Measurements from ENCODE around the gene THOC1. TPM values are rescaled to one million over a fixed set of nuclear protein-coding genes. Genes with fewer than 3 reads are reported as not detected.

Gene THOC1, protein sequence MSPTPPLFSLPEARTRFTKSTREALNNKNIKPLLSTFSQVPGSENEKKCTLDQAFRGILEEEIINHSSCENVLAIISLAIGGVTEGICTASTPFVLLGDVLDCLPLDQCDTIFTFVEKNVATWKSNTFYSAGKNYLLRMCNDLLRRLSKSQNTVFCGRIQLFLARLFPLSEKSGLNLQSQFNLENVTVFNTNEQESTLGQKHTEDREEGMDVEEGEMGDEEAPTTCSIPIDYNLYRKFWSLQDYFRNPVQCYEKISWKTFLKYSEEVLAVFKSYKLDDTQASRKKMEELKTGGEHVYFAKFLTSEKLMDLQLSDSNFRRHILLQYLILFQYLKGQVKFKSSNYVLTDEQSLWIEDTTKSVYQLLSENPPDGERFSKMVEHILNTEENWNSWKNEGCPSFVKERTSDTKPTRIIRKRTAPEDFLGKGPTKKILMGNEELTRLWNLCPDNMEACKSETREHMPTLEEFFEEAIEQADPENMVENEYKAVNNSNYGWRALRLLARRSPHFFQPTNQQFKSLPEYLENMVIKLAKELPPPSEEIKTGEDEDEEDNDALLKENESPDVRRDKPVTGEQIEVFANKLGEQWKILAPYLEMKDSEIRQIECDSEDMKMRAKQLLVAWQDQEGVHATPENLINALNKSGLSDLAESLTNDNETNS
- total RNA-seq = 100 to 1,000 TPM in 1 of 5 donors, 10 to 100 TPM in 4; 16.2 to 122 (median 53.5) TPM
- 10 to 100 TPM; 14.2 to 40.3 (median 21.0) TPM for polyA plus RNA-seq
- long read RNA-seq, donor 1, partial matches to known transcripts = 0 of 2 reads
- long read RNA-seq, donor 1, other reads (novel, unspliced or antisense) = 0 of 2 reads
- long read RNA-seq, donor 2, partial matches to known transcripts = 0 of 4 reads
- long read RNA-seq, donor 2, other reads (novel, unspliced or antisense) = 0 of 4 reads
- long read RNA-seq, donor 3, partial matches to known transcripts = 0 of 1 reads
- long read RNA-seq, donor 3, other reads (novel, unspliced or antisense) = 0 of 1 reads
- long read RNA-seq, donor 4 = 0 reads
- long read RNA-seq, donor 5, partial matches to known transcripts = 0 of 8 reads
- long read RNA-seq, donor 5, other reads (novel, unspliced or antisense) = 0 of 8 reads
- long read RNA-seq, donor 6, partial matches to known transcripts = 0 of 9 reads
- long read RNA-seq, donor 6, other reads (novel, unspliced or antisense) = 0 of 9 reads
- long read RNA-seq, donor 7, partial matches to known transcripts = 0 of 3 reads
- long read RNA-seq, donor 7, other reads (novel, unspliced or antisense) = 0 of 3 reads
- long read RNA-seq, donor 8, partial matches to known transcripts = 0 of 13 reads
- long read RNA-seq, donor 8, other reads (novel, unspliced or antisense) = 0 of 13 reads
- long read RNA-seq, donor 9, partial matches to known transcripts = 0 of 7 reads
- long read RNA-seq, donor 9, other reads (novel, unspliced or antisense) = 0 of 7 reads
- long read RNA-seq, donor 10, partial matches to known transcripts = 0 of 6 reads
- long read RNA-seq, donor 10, other reads (novel, unspliced or antisense) = 0 of 6 reads

GRCh38 chr18:267688-268552, at the start of gene THOC1:
Gene THOC1, minus strand, starts transcription at chr18:268047. Its CDS starts 28 bp downstream, at chr18:268019.
- Histone ChIP-seq H3K4me1 (peaks cover 8 to 31% (median 27%) of the 10 kb centered on the region in 4 donors), H3K27ac (peak within 1 kb of the TSS; percentile 77 to 92 (median 91)), H3K27me3 (no peaks in the 10 kb centered on the region), H3K4me3 (peak within 1 kb of the TSS; percentile 77 to 98 (median 89)), H3K36me3 (peaks cover 7 to 24% (median 21%) of the 10 kb centered on the region in 4 donors), H3K9me3 (no peaks in the 10 kb centered on the region)
- intact Hi-C loops (cut with DNase I; ENCODE audit: low total_unique reads) = no loop called here
- no peak for TF ChIP-seq EP300 (IDR thresholded peaks at IDR 0.05)
- TF ChIP-seq POLR2AphosphoS5 (IDR thresholded peaks at IDR 0.05) = peak; percentile 90 to 98 (median 97)
- TF ChIP-seq CTCF (IDR thresholded peaks at IDR 0.05) = peak in 1 of 7 experiments; percentile 16
- TF ChIP-seq POLR2A (IDR thresholded peaks at IDR 0.05) = peak in 2 of 4 donors; percentile 75 to 85
- DNase-seq = peak; percentile 94 to 98
- WGBS, 5 donors = 0 to 1% (median 0%) methylated on average over 45 to 69 of the region's 69 CpGs

- TF ChIP-seq EP300 (IDR thresholded peaks at IDR 0.05) = no peak
- no peak for TF ChIP-seq CTCF (IDR thresholded peaks at IDR 0.05)
- TF ChIP-seq POLR2A (IDR thresholded peaks at IDR 0.05) = no peak
- TF ChIP-seq POLR2AphosphoS5 (IDR thresholded peaks at IDR 0.05) = no peak
- 89 to 99% (median 96%) methylated on average over 4 to 6 of the region's 6 CpGs for WGBS, 5 donors
- Histone ChIP-seq H3K4me3 (no peak overlapping the region), H3K36me3 (no peaks in the 10 kb centered on the region), H3K27me3 (no peaks in the 10 kb centered on the region), H3K27ac (no peak overlapping the region), H3K9me3 (no peaks in the 10 kb centered on the region), H3K4me1 (peaks cover 0 to 9% (median 5%) of the 10 kb centered on the region in 4 donors)
- intact Hi-C loops (cut with DNase I; ENCODE audit: low total_unique reads) = no loop called here
- no peak for DNase-seq
Observed at GRCh38 chr18:317618-318017, 49.8 kb upstream of the THOC1 start.

DNA sequence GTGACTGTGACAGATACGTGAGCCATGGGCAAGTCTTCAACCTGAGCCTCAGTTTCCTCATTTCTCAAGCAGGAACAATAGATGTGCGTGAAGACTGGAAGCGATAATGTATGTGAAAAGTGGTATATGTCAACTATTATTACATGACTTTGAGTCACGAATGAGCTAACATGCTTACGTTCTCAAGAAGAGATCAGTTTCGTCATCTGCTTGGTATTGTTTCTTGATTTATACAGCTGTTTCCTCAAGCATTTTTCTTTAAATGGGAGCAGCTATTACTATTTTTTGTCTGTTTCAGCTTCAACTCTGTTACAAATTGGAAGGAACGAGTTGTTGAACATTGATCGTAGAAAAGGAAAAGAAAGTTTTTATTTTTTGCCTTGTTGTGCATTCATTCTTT, 48.5 kb upstream of the THOC1 start:
- intact Hi-C loops (cut with DNase I; ENCODE audit: low total_unique reads) = no loop called here
- H3K9me3 ChIP-seq = no peaks in the 10 kb centered on the region
- WGBS, 5 donors = 68 to 86% (median 79%) methylated on average over 8 of the region's 8 CpGs
- H3K27ac ChIP-seq = no peak overlapping the region
- H3K36me3 ChIP-seq = no peaks in the 10 kb centered on the region
- H3K4me1 ChIP-seq = no peaks in the 10 kb centered on the region
- no peak overlapping the region for H3K4me3 ChIP-seq
- DNase-seq = no peak
- no peaks in the 10 kb centered on the region for H3K27me3 ChIP-seq
- TF ChIP-seq POLR2A (IDR thresholded peaks at IDR 0.05) (no peak), EP300 (IDR thresholded peaks at IDR 0.05) (no peak), CTCF (IDR thresholded peaks at IDR 0.05) (no peak), POLR2AphosphoS5 (IDR thresholded peaks at IDR 0.05) (no peak)
